GM12878 (cell line): Measurements from ENCODE around the gene TOMM22. TPM values are rescaled to one million over a fixed set of nuclear protein-coding genes. Genes with fewer than 3 reads are reported as not detected.

Source experiments
- ATAC-seq: fragments of 200-7000 bp; cut with Tn5 transposase; 3 replicates; pipeline ENCODE4 v1.9.1; 2020; ENCODE audit warnings: mild to moderate bottlenecking, moderate library complexity
- BruUV-seq: library from RNA; stranded (reverse); fragments of 400-500 nt; replicated peaks from 2 replicates; lab custom pipeline; 2021; lab: Mats Ljungman, UMichigan
- CTCF ChIA-PET: fragments of 300-600 bp; sonication (Branson Sonifier 250); formaldehyde crosslinking; extraction: SDS; loops from one replicate; lab custom pipeline; 2021; ENCODE audit warnings: inconsistent platforms; lab: Yijun Ruan, JAX
- POLR2A ChIA-PET: fragments of 350-600 bp; formaldehyde crosslinking; extraction: SDS; loops from one replicate; lab custom pipeline; 2021; ENCODE audit warnings: inconsistent platforms; lab: Charles Lee
- RAD21 ChIA-PET: fragments of 300-600 bp; sonication (Branson Sonifier 250); formaldehyde crosslinking; loops from one replicate; lab custom pipeline; 2023; ENCODE audit warnings: antibody characterized with exemption; ENCODE audit not compliant: unreplicated experiment; lab: Charles Lee
- SMC1A ChIA-PET: fragments of 300-600 bp; sonication (Branson Sonifier 250); formaldehyde crosslinking; loops from one replicate; lab custom pipeline; 2023; ENCODE audit not compliant: unreplicated experiment, uncharacterized antibody; lab: Charles Lee
- DNase-seq: peaks from one replicate; pipeline ENCODE4 v3.0.0-alpha.2; 2011; ENCODE audit warnings: low read depth, low spot score
- FAIRE-seq: peaks from 3 replicates; lab custom pipeline; 2011; peaks lifted over from hg19 to GRCh38; lab: Jason Lieb, UNC
- H2AFZ ChIP-seq: 2 replicates; pipeline ENCODE4 v1.6.0; 2011; ENCODE audit warnings: low read depth, low read length, control low read depth; ENCODE audit not compliant: control insufficient read depth
- H3K27ac ChIP-seq: 2 replicates; pipeline ENCODE4 v1.5.1; 2011; ENCODE audit warnings: control low read depth; ENCODE audit not compliant: control insufficient read depth, insufficient read depth
- H3K27me3 ChIP-seq, 2 experiments: replicated peaks in 1 of 2; 2 replicates each; pipeline versions ENCODE4 v1.6.0 to v1.6.1; 2011; ENCODE audit warnings: low read length in 1 of 2; ENCODE audit not compliant: control insufficient read depth in 2 of 2, insufficient read depth in 2 of 2
- H3K36me3 ChIP-seq, 2 experiments: 2 replicates each; pipeline ENCODE4 v1.5.1; 2011; ENCODE audit warnings: low read length in 1 of 2; ENCODE audit not compliant: control insufficient read depth in 2 of 2, insufficient read depth in 2 of 2
- H3K4me1 ChIP-seq: 2 replicates; pipeline ENCODE4 v1.6.1; 2011; ENCODE audit warnings: mild to moderate bottlenecking, low read length, moderate library complexity, mixed read lengths; ENCODE audit not compliant: control insufficient read depth, insufficient read depth
- H3K4me2 ChIP-seq: 2 replicates; pipeline ENCODE4 v1.6.0; 2011; ENCODE audit warnings: control low read depth; ENCODE audit not compliant: control insufficient read depth, insufficient read depth
- H3K4me3 ChIP-seq: fragments of 200-600 bp; sonication (generic); 2 replicates; pipeline ENCODE4 v1.5.1; 2016
- H3K79me2 ChIP-seq: 2 replicates; pipeline ENCODE4 v1.6.0; 2011; ENCODE audit warnings: low read length; ENCODE audit not compliant: control insufficient read depth, insufficient read depth
- H3K9ac ChIP-seq: 2 replicates; pipeline ENCODE4 v1.8.0; 2011; ENCODE audit warnings: low read length, control low read depth, mixed read lengths; ENCODE audit not compliant: control insufficient read depth, insufficient read depth
- H3K9me3 ChIP-seq: replicated peaks from 3 replicates; pipeline ENCODE4 v1.5.1; 2011; ENCODE audit warnings: mild to moderate bottlenecking, low read length; ENCODE audit not compliant: control insufficient read depth, insufficient read depth
- H4K20me1 ChIP-seq: 2 replicates; pipeline ENCODE4 v1.6.0; 2011; ENCODE audit not compliant: control insufficient read depth, insufficient read depth
- BACH1 ChIP-seq: fragments of 450-650 bp; IDR thresholded peaks from 2 replicates; pipeline ENCODE4 v1.6.1; 2017; ENCODE audit warnings: mild to moderate bottlenecking, borderline replicate concordance
- EGR1 ChIP-seq, 2 experiments: IDR thresholded peaks; 1 replicate in 1 of 2; 2 replicates in 1 of 2; pipeline ENCODE4 v1.6.1; 2011 to 2012; ENCODE audit warnings: low read depth in 2 of 2, low read length in 2 of 2, borderline replicate concordance in 1 of 2, mild to moderate bottlenecking in 1 of 2, moderate library complexity in 1 of 2
- HDAC2 ChIP-seq: fragments of 200-600 bp; sonication (generic); IDR thresholded peaks from 2 replicates; pipeline ENCODE4 v1.6.1; 2017
- IKZF1 ChIP-seq: fragments of 450-650 bp; conservative IDR thresholded peaks from 2 replicates; pipeline ENCODE4 v1.6.1; 2017; ENCODE audit warnings: antibody characterized with exemption, mild to moderate bottlenecking
- KDM1A ChIP-seq: fragments of 200-600 bp; sonication (generic); IDR thresholded peaks from 2 replicates; pipeline ENCODE4 v1.6.1; 2016; ENCODE audit warnings: borderline replicate concordance
- KLF5 ChIP-seq: fragments of 450-650 bp; IDR thresholded peaks from 2 replicates; pipeline ENCODE4 v1.6.1; 2014; ENCODE audit warnings: mild to moderate bottlenecking; ENCODE audit not compliant: partially characterized antibody
- NBN ChIP-seq: fragments of 450-650 bp; IDR thresholded peaks from 2 replicates; pipeline ENCODE4 v1.6.1; 2016
- NR2F1 ChIP-seq: fragments of 450-650 bp; conservative IDR thresholded peaks from 2 replicates; pipeline ENCODE4 v1.6.1; 2017; ENCODE audit warnings: mild to moderate bottlenecking
- NRF1 ChIP-seq: conservative IDR thresholded peaks from 2 replicates; pipeline ENCODE4 v1.6.1; 2011; ENCODE audit warnings: mild to moderate bottlenecking, low read depth, low read length, improper control_type of control experiment
- RB1 ChIP-seq: fragments of 450-650 bp; formaldehyde crosslinking; IDR thresholded peaks from 2 replicates; pipeline ENCODE4 v1.6.1; 2017; ENCODE audit warnings: mild to moderate bottlenecking, borderline replicate concordance
- RFX5 ChIP-seq: IDR thresholded peaks from 2 replicates; pipeline ENCODE4 v1.6.1; 2011; ENCODE audit warnings: low read depth, low read length, improper control_type of control experiment
- YBX1 ChIP-seq: fragments of 450-650 bp; IDR thresholded peaks from 2 replicates; pipeline ENCODE4 v1.6.1; 2016; ENCODE audit warnings: antibody characterized with exemption
- WGBS: methylation state at CpG from one replicate; pipeline ENCODE4 v1.1.6; 2016; ENCODE audit warnings: low lambda C conversion rate; ENCODE audit not compliant: insufficient replicate concordance, insufficient coverage; ENCODE audit errors: missing lambda C conversion rate; 5-methylcytosine and 5-hydroxymethylcytosine counted together
- in situ Hi-C: fragments of 300-500 bp; cut with MboI; formaldehyde crosslinking; loops from 9 replicates; pipeline ENCODE4 v1.14.3; 2018; ENCODE audit warnings: mixed read lengths
- intact Hi-C: fragments of 100-400 bp; cut with micrococcal nuclease; formaldehyde crosslinking; loops from one replicate; pipeline ENCODE4 v1.14.2; 2022; ENCODE audit not compliant: unreplicated experiment
- polyA plus RNA-seq, 11 experiments: library from polyadenylated mRNA; depleted of rRNA in 4 of 11; unstranded in 6 of 11; stranded (reverse) in 5 of 11; fragments of >200 nt; fragmentation: Nextera tagmentation in 4 of 11; fragmentation: Illumina TruSeq in 1 of 11; extraction: Ambion mirVana in 4 of 11; extraction: Trizol in 1 of 11; gene quantifications; 1 replicate in 1 of 11; 2 replicates in 10 of 11; pipeline versions ENCODE4 v1.2.1 to v1.2.3, GENCODE V29; 2011 to 2016; ENCODE audit warnings: inconsistent platforms in 2 of 11, missing spikeins in 2 of 11, low read depth in 1 of 11
- total RNA-seq, 4 experiments: library from RNA; depleted of rRNA in 3 of 4; stranded (reverse); fragments of >200 nt in 3 of 4; fragmentation: Illumina TruSeq in 1 of 4; extraction: Trizol in 1 of 4; gene quantifications; 2 replicates each; pipeline versions ENCODE4 v1.2.1 to v1.2.3, GENCODE V29; 2013 to 2021
- TF ChIP-seq, protein P1 (sequence below): IDR thresholded peaks from 2 replicates; pipeline ENCODE4 v1.6.1; 2012; ENCODE audit warnings: low read depth, low read length, improper control_type of control experiment
- TF ChIP-seq, protein P2 (sequence below): fragments of 450-650 bp; IDR thresholded peaks from 2 replicates; pipeline ENCODE4 v1.6.1; 2016; ENCODE audit warnings: mild to moderate bottlenecking

The TOMM22 gene
- total and polyA plus RNA-seq, 10 of the 15 experiments (the other 5 are each of a cell fraction or from before 2014, with no cell fraction given): 37.6 to 197 (median 94.9) TPM

DNA sequence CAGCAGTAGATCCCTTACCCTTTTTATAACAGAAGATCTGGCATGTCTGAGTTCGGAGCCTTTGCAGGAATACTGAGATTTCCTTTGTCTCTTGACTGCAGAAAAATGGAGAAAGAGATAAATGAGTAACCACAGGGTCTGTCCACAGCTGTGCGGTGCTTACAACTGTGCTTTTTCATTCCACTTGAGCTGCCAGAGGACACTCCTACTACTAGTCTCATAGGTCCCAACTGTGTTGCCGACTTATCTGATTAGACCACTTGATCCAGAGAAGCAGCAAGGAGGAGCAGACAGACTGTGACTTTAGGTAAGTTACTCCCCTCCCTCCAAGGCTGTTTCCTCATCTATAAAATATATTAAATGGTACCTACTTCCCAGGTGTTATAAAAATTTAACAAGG, 43.0 kb upstream of the TOMM22 start:
- H3K4me2 ChIP-seq: no peak overlapping the region
- H3K4me3 ChIP-seq: no peak overlapping the region
- in situ Hi-C loops: no loop called here
- BruUV-seq: no TSS peak
- POLR2A ChIA-PET: interaction anchor here (0.6 kb wide), 1 partner anchor 65 kb away, joined by 6 read pairs; no protein-coding TSS in a partner anchor
- TF ChIP-seq NR2F1: no peak
- TF ChIP-seq EGR1 (IDR thresholded peaks at IDR 0.05; ENCODE audit: borderline replicate concordance in 1 of 2, low read depth in 2 of 2, low read length in 2 of 2): no peak
- TF ChIP-seq YBX1: no peak
- TF ChIP-seq BACH1: no peak
- TF ChIP-seq HDAC2: no peak
- TF ChIP-seq, protein P1, sequence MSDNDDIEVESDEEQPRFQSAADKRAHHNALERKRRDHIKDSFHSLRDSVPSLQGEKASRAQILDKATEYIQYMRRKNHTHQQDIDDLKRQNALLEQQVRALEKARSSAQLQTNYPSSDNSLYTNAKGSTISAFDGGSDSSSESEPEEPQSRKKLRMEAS: no peak
- no peak for TF ChIP-seq RFX5
- no peak for TF ChIP-seq KLF5
- no peak for TF ChIP-seq NBN
- TF ChIP-seq NRF1: no peak
- TF ChIP-seq, protein P2, sequence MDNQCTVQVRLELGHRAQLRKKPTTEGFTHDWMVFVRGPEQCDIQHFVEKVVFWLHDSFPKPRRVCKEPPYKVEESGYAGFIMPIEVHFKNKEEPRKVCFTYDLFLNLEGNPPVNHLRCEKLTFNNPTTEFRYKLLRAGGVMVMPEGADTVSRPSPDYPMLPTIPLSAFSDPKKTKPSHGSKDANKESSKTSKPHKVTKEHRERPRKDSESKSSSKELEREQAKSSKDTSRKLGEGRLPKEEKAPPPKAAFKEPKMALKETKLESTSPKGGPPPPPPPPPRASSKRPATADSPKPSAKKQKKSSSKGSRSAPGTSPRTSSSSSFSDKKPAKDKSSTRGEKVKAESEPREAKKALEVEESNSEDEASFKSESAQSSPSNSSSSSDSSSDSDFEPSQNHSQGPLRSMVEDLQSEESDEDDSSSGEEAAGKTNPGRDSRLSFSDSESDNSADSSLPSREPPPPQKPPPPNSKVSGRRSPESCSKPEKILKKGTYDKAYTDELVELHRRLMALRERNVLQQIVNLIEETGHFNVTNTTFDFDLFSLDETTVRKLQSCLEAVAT: no peak
- no peak for TF ChIP-seq IKZF1
- no peak for TF ChIP-seq KDM1A
- no peak for TF ChIP-seq RB1
- H3K36me3 ChIP-seq: no peaks in the 10 kb centered on the region
- FAIRE-seq (no peak), ATAC-seq (no peak), DNase-seq (no peak)
- RAD21 ChIA-PET: no interaction called here
- H3K79me2 ChIP-seq: no peaks in the 10 kb centered on the region
- no peak overlapping the region for H2AFZ ChIP-seq
- 54% methylated on average over 3 of the region's 3 CpGs for WGBS
- CTCF ChIA-PET: no interaction called here
- no peaks in the 10 kb centered on the region for H4K20me1 ChIP-seq
- H3K9ac ChIP-seq: no peak overlapping the region
- no peaks in the 10 kb centered on the region for H3K9me3 ChIP-seq
- intact Hi-C loops: no loop called here
- SMC1A ChIA-PET: no interaction called here
- H3K27me3 ChIP-seq: peaks cover 0 to 3% of the 10 kb centered on the region in 2 experiments; a peak in 2 of 4 replicates
- H3K27ac ChIP-seq: no peak overlapping the region
- no peaks in the 10 kb centered on the region for H3K4me1 ChIP-seq
